Liver (tissue), 9 donors: ENCODE measurements around the gene TMEM45A. TPM values are rescaled to one million over a fixed set of nuclear protein-coding genes. Genes with fewer than 3 reads are reported as not detected.

Experiments
- DNase-seq: peaks from one replicate; pipeline ENCODE4 v3.0.0-alpha.2; 2017; ENCODE audit warnings: low spot score
- H3K27ac ChIP-seq, 2 donors: one replicate each; pipeline ENCODE4 v1.7.0; 2013; ENCODE audit warnings: inconsistent platforms in 2 of 2, low read length in 2 of 2, control low read depth in 1 of 2, low read depth in 1 of 2, mild to moderate bottlenecking in 1 of 2
- H3K27me3 ChIP-seq, 4 donors: one replicate each; pipeline versions ENCODE4 v1.6.1 to v1.7.0; 2013; ENCODE audit warnings: low read length in 3 of 4, inconsistent platforms in 1 of 4, mild to moderate bottlenecking in 1 of 4, moderate library complexity in 1 of 4; ENCODE audit not compliant: control insufficient read depth in 4 of 4, insufficient read depth in 4 of 4
- H3K36me3 ChIP-seq, 4 donors: one replicate each; pipeline versions ENCODE4 v1.6.1 to v1.7.0; 2013; ENCODE audit warnings: low read length in 3 of 4, mild to moderate bottlenecking in 3 of 4, low read depth in 1 of 4, moderate library complexity in 1 of 4; ENCODE audit not compliant: control insufficient read depth in 4 of 4, insufficient read depth in 3 of 4
- H3K4me1 ChIP-seq, 4 donors: one replicate each; pipeline versions ENCODE4 v1.6.1 to v1.7.0; 2013; ENCODE audit warnings: low read length in 3 of 4, mild to moderate bottlenecking in 3 of 4, moderate library complexity in 1 of 4; ENCODE audit not compliant: control insufficient read depth in 4 of 4, insufficient read depth in 4 of 4
- H3K4me3 ChIP-seq, 3 donors: one replicate each; pipeline versions ENCODE4 v1.6.1 to v1.7.0; 2013; ENCODE audit warnings: low read length in 3 of 3, control low read depth in 1 of 3, low read depth in 1 of 3, mild to moderate bottlenecking in 1 of 3
- H3K9ac ChIP-seq, 2 donors: one replicate each; pipeline ENCODE4 v1.7.0; 2013; ENCODE audit warnings: low read length in 2 of 2, mild to moderate bottlenecking in 2 of 2, moderate library complexity in 2 of 2, control low read depth in 1 of 2, low read depth in 1 of 2
- H3K9me3 ChIP-seq, 4 donors: one replicate each; pipeline versions ENCODE4 v1.6.1 to v1.7.0; 2013; ENCODE audit warnings: low read length in 3 of 4; ENCODE audit not compliant: control insufficient read depth in 4 of 4
- CTCF ChIP-seq: fragments of 150-350 bp; IDR thresholded peaks from 2 replicates; pipeline ENCODE4 v1.5.1; 2017; ENCODE audit warnings: improper control_type of control experiment, low read depth, low read length; ENCODE audit not compliant: missing input control
- EGR1 ChIP-seq, 2 donors: IDR thresholded peaks; 2 replicates each; pipeline ENCODE4 v1.6.1; 2016 to 2018; ENCODE audit warnings: antibody characterized with exemption in 2 of 2, low read depth in 2 of 2
- FOXA1 ChIP-seq: IDR thresholded peaks from 2 replicates; pipeline ENCODE4 v1.6.1; 2016; ENCODE audit warnings: antibody characterized with exemption
- FOXA2 ChIP-seq: IDR thresholded peaks from 2 replicates; pipeline ENCODE4 v1.6.1; 2016; ENCODE audit warnings: antibody characterized with exemption
- GABPA ChIP-seq, 2 donors: IDR thresholded peaks in 1 of 2; conservative IDR thresholded peaks in 1 of 2; 2 replicates each; pipeline ENCODE4 v1.6.1; 2016; ENCODE audit warnings: antibody characterized with exemption in 2 of 2, mild to moderate bottlenecking in 1 of 2, moderate library complexity in 1 of 2
- HNF4A ChIP-seq, 2 donors: conservative IDR thresholded peaks; 2 replicates each; pipeline ENCODE4 v1.6.1; 2016; ENCODE audit warnings: antibody characterized with exemption in 2 of 2, mild to moderate bottlenecking in 2 of 2
- HNF4G ChIP-seq: IDR thresholded peaks from 2 replicates; pipeline ENCODE4 v1.6.1; 2016; ENCODE audit warnings: antibody characterized with exemption
- JUND ChIP-seq, 2 donors: IDR thresholded peaks; 2 replicates each; pipeline ENCODE4 v1.6.1; 2016; ENCODE audit warnings: antibody characterized with exemption in 2 of 2
- NR2F2 ChIP-seq: IDR thresholded peaks from 2 replicates; pipeline ENCODE4 v1.6.1; 2016; ENCODE audit warnings: antibody characterized with exemption
- RAD21 ChIP-seq, 2 donors: IDR thresholded peaks; 2 replicates each; pipeline ENCODE4 v1.6.1; 2016; ENCODE audit warnings: antibody characterized with exemption in 2 of 2, mild to moderate bottlenecking in 2 of 2
- RXRA ChIP-seq, 2 donors: IDR thresholded peaks; 2 replicates each; pipeline ENCODE4 v1.6.1; 2017 to 2018; ENCODE audit warnings: antibody characterized with exemption in 2 of 2, mild to moderate bottlenecking in 1 of 2
- SP1 ChIP-seq: IDR thresholded peaks from 2 replicates; pipeline ENCODE4 v1.6.1; 2018; ENCODE audit warnings: antibody characterized with exemption, mild to moderate bottlenecking
- TAF1 ChIP-seq: conservative IDR thresholded peaks from 2 replicates; pipeline ENCODE4 v1.6.1; 2016; ENCODE audit warnings: antibody characterized with exemption, mild to moderate bottlenecking
- YY1 ChIP-seq: IDR thresholded peaks from 2 replicates; pipeline ENCODE4 v1.6.1; 2016; ENCODE audit warnings: antibody characterized with exemption, mild to moderate bottlenecking
- ZBTB33 ChIP-seq: IDR thresholded peaks from 2 replicates; pipeline ENCODE4 v1.6.1; 2016; ENCODE audit warnings: antibody characterized with exemption
- WGBS: extraction: QIAGEN DNeasy Blood & Tissue Kit; methylation state at CpG from one replicate; pipeline ENCODE4 v1.1.7; 2013; 5-methylcytosine and 5-hydroxymethylcytosine counted together
- polyA plus RNA-seq, 2 donors: library from polyadenylated mRNA; stranded (reverse) in 1 of 2; unstranded in 1 of 2; fragments of 200-250 nt in 1 of 2; fragments of >200 nt in 1 of 2; fragmentation: Nextera tagmentation in 1 of 2; extraction: Ambion mirVana in 1 of 2; gene quantifications; one replicate each; pipeline versions ENCODE4 v1.2.1 to v1.2.3, GENCODE V29; 2013 to 2015
- total RNA-seq, 2 donors: library from RNA; depleted of rRNA; stranded (reverse); fragments of >200 nt; gene quantifications; one replicate each; pipeline ENCODE4 v1.2.3, GENCODE V29; 2014
- TF ChIP-seq, protein P1 (sequence below): IDR thresholded peaks from 2 replicates; pipeline ENCODE4 v1.6.1; 2016; ENCODE audit warnings: antibody characterized with exemption, mild to moderate bottlenecking
- TF ChIP-seq, protein P2 (sequence below): IDR thresholded peaks from 2 replicates; pipeline ENCODE4 v1.6.1; 2016; ENCODE audit warnings: antibody characterized with exemption
- TF ChIP-seq, protein P3 (sequence below): IDR thresholded peaks from 2 replicates; pipeline ENCODE4 v1.6.1; 2016; ENCODE audit warnings: antibody characterized with exemption
- donor health status: healthy.
- donor health status: healthy.
- donor health status: healthy.
- donor health status: healthy.
- donor health status: healthy.

The TMEM45A gene
- total and polyA plus RNA-seq, 4 donors = 7.1 to 65.8 (median 45.1) TPM

DNA sequence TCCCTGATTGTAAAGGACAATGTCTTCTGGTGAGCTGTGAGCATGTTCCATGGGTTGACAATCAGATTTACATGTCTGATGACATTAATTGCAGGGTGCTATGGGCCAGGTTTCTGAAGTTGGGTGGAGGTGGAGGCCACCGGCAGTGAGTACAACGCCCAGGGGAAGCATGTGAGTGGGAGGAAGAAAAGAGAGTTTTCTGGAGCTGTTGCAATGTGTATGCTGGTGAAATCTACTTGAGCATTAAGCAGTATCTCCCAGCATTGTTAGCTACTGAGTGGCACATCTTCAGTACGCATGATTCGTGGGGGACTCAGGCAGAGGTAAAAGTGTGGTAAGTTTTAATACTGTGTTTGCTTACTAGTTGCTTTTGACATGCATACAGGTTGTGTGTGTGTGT is 26.6 kb downstream of the TMEM45A start (continued):
- TF ChIP-seq CTCF (no peak), SP1 (no peak)
- TF ChIP-seq, protein P1, sequence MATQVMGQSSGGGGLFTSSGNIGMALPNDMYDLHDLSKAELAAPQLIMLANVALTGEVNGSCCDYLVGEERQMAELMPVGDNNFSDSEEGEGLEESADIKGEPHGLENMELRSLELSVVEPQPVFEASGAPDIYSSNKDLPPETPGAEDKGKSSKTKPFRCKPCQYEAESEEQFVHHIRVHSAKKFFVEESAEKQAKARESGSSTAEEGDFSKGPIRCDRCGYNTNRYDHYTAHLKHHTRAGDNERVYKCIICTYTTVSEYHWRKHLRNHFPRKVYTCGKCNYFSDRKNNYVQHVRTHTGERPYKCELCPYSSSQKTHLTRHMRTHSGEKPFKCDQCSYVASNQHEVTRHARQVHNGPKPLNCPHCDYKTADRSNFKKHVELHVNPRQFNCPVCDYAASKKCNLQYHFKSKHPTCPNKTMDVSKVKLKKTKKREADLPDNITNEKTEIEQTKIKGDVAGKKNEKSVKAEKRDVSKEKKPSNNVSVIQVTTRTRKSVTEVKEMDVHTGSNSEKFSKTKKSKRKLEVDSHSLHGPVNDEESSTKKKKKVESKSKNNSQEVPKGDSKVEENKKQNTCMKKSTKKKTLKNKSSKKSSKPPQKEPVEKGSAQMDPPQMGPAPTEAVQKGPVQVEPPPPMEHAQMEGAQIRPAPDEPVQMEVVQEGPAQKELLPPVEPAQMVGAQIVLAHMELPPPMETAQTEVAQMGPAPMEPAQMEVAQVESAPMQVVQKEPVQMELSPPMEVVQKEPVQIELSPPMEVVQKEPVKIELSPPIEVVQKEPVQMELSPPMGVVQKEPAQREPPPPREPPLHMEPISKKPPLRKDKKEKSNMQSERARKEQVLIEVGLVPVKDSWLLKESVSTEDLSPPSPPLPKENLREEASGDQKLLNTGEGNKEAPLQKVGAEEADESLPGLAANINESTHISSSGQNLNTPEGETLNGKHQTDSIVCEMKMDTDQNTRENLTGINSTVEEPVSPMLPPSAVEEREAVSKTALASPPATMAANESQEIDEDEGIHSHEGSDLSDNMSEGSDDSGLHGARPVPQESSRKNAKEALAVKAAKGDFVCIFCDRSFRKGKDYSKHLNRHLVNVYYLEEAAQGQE = no peak

DNA sequence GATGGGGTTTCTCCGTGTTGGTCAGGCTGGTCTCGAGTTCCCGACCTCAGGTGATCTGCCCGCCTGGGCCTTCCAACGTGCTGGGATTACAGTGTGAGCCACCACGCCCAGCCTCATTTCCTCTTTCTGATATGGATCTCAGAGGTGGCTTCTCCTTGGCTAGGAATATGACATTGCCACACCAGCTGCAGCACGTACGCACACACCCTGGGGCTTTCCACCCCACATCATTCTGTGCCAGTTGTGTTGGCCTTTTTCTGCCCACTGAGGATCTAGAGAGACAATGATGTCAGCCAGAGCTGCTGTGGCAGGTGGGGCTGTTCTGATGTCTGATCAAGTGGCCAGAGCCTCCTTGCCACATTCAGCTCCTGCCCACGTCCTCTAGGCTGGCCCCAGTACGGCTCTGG is 29.0 kb downstream of the TMEM45A start:
- TF ChIP-seq, protein P2, sequence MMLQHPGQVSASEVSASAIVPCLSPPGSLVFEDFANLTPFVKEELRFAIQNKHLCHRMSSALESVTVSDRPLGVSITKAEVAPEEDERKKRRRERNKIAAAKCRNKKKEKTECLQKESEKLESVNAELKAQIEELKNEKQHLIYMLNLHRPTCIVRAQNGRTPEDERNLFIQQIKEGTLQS = no peak
- TF ChIP-seq FOXA2 = peak; percentile 26
- TF ChIP-seq, protein P1 = peak; percentile 43
- peak; percentile 8 for TF ChIP-seq HNF4G
- peak in 1 of 2 donors; percentile 26 for TF ChIP-seq JUND (IDR thresholded peaks at IDR 0.05)
- TF ChIP-seq FOXA1 = no peak
- no peak for TF ChIP-seq GABPA (IDR thresholded peaks at IDR 0.05 in 1 of 2, conservative IDR thresholded peaks at IDR 0.05 in 1 of 2)
- TF ChIP-seq NR2F2 = no peak
- peak; percentile 66 to 85 for TF ChIP-seq RXRA (IDR thresholded peaks at IDR 0.05)
- TF ChIP-seq CTCF = no peak
- no peak for TF ChIP-seq ZBTB33
- peak in 1 of 2 donors; percentile 53 for TF ChIP-seq EGR1 (IDR thresholded peaks at IDR 0.05; ENCODE audit: low read depth in 2 of 2)
- TF ChIP-seq HNF4A (conservative IDR thresholded peaks at IDR 0.05) = peak in 1 of 2 donors; percentile 64
- peak in 1 of 2 donors; percentile 40 for TF ChIP-seq RAD21 (IDR thresholded peaks at IDR 0.05)
- peak; percentile 43 for TF ChIP-seq YY1
- TF ChIP-seq SP1 = peak; percentile 40
- peak; percentile 72 for TF ChIP-seq TAF1
- TF ChIP-seq, protein P3, sequence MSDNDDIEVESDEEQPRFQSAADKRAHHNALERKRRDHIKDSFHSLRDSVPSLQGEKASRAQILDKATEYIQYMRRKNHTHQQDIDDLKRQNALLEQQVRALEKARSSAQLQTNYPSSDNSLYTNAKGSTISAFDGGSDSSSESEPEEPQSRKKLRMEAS = peak; percentile 73
- peak overlapping the region; percentile 89 to 95 for H3K27ac ChIP-seq

More for the DNA sequence above, 29.0 kb downstream of the TMEM45A start:
- Histone ChIP-seq H3K36me3 (peaks cover 0 to 2% (median under 1%) of the 10 kb centered on the region in 4 donors), H3K4me3 (no peak overlapping the region), H3K27me3 (no peaks in the 10 kb centered on the region), H3K4me1 (peaks cover 0 to 46% (median 15%) of the 10 kb centered on the region in 4 donors), H3K9me3 (no peaks in the 10 kb centered on the region), H3K9ac (no peak overlapping the region)
- DNase-seq = no peak
- 33% methylated on average over 10 of the region's 10 CpGs for WGBS
